Measurements from ENCODE around the gene CHCHD2. TPM values are rescaled to one million over a fixed set of nuclear protein-coding genes. Genes with fewer than 3 reads are reported as not detected.

The CHCHD2 gene
- total RNA-seq (2022; extraction: Qiagen RNA extraction; ENCODE audit: low read depth), result 632 to 765 TPM (median 688 TPM) in 5 replicates

GRCh38 chr7:56106108-56107073, at the start of gene CHCHD2:
Gene CHCHD2, minus strand, starts transcription at chr7:56106476. Its CDS starts 63 bp downstream, at chr7:56106413.

GRCh38 chr7:56115852-56116538, 9.7 kb upstream of the CHCHD2 start, which contains the start of gene NUPR2:
Gene NUPR2, minus strand, starts transcription at chr7:56116417. Its CDS starts 103 bp downstream, at chr7:56116314.

GRCh38 chr7:56092789-56093531, 13.3 kb downstream of the CHCHD2 start, which contains the start of gene PHKG1:
Gene PHKG1, minus strand, starts transcription at chr7:56092952. Its CDS starts 4,011 bp downstream, at chr7:56088941.

GRCh38 chr7:56063882-56064625, 42.2 kb downstream of the CHCHD2 start, which contains the start of gene SUMF2:
Gene SUMF2, plus strand, starts transcription at chr7:56064286. Its CDS starts 26 bp downstream, at chr7:56064312.

Other genes starting within 250 kb of the CHCHD2 start
- gene SEPTIN14, start 243.7 kb downstream of the CHCHD2 start, total RNA-seq (2022; extraction: Qiagen RNA extraction; ENCODE audit: low read depth), result not detected in 5 replicates
- 0.71 to 1.1 TPM (median 0.78 TPM) in 5 replicates for gene ZNF713, start 219.0 kb downstream of the CHCHD2 start, total RNA-seq (2022; extraction: Qiagen RNA extraction; ENCODE audit: low read depth)
- gene MRPS17, start 154.6 kb downstream of the CHCHD2 start, total RNA-seq (2022; extraction: Qiagen RNA extraction; ENCODE audit: low read depth), result 24.5 to 34.0 TPM (median 27.6 TPM) in 5 replicates
- gene NIPSNAP2, start 141.9 kb downstream of the CHCHD2 start, total RNA-seq (2022; extraction: Qiagen RNA extraction; ENCODE audit: low read depth), result 42.8 to 58.6 TPM (median 52.1 TPM) in 5 replicates
- gene PSPH, start 55.0 kb downstream of the CHCHD2 start, total RNA-seq (2022; extraction: Qiagen RNA extraction; ENCODE audit: low read depth), result 23.7 to 30.8 TPM (median 27.4 TPM) in 5 replicates
- 256 to 294 TPM (median 279 TPM) in 5 replicates for gene CCT6A, start 54.7 kb downstream of the CHCHD2 start, total RNA-seq (2022; extraction: Qiagen RNA extraction; ENCODE audit: low read depth)
- 108 to 112 TPM (median 109 TPM) in 5 replicates for gene SUMF2, start 42.2 kb downstream of the CHCHD2 start, total RNA-seq (2022; extraction: Qiagen RNA extraction; ENCODE audit: low read depth)
- gene PHKG1, start 13.5 kb downstream of the CHCHD2 start, total RNA-seq (2022; extraction: Qiagen RNA extraction; ENCODE audit: low read depth), result 0.35 to 1.9 TPM (median 0.48 TPM) in 5 replicates
- not detected in 5 replicates for gene NUPR2, start 9.9 kb upstream of the CHCHD2 start, total RNA-seq (2022; extraction: Qiagen RNA extraction; ENCODE audit: low read depth)

Measured in A549 treated with GW870086 at 1 μM for 4 hours (cell line).